HuH-7 (cell line): ENCODE data around the gene SDF4.

ENCODE experiments used
- DNase-seq: peaks from one replicate; pipeline ENCODE4 v3.0.0; 2011; ENCODE audit warnings: low spot score

SDF4 gene

GRCh38 chr1:1242461-1243265, 10.9 kb upstream of the SDF4 start:
- DNase-seq: no peak

GRCh38 chr1:1241588-1242219, 9.9 kb upstream of the SDF4 start:
- DNase-seq: no peak

GRCh38 chr1:1240822-1241587, 9.2 kb upstream of the SDF4 start:
- DNase-seq: no peak

- DNase-seq: peak; percentile 49
Measured at GRCh38 chr1:1240348-1240732, 8.5 kb upstream of the SDF4 start.

- no peak for DNase-seq
Measured at GRCh38 chr1:1239614-1240347, 8.0 kb upstream of the SDF4 start.

GRCh38 chr1:1239227-1239613, 7.4 kb upstream of the SDF4 start:
- DNase-seq: no peak

GRCh38 chr1:1238702-1239178, 6.9 kb upstream of the SDF4 start:
- peak; percentile 64 for DNase-seq

- DNase-seq: peak; percentile 84
Measured at GRCh38 chr1:1237874-1238701, 6.3 kb upstream of the SDF4 start.

- DNase-seq: peak; percentile 59
Measured at GRCh38 chr1:1236945-1237873, 5.4 kb upstream of the SDF4 start.

- DNase-seq: no peak
Measured at GRCh38 chr1:1236176-1236763, 4.5 kb upstream of the SDF4 start.

- DNase-seq: no peak
Measured at GRCh38 chr1:1235016-1235744, 3.4 kb upstream of the SDF4 start.

- no peak for DNase-seq
Measured at GRCh38 chr1:1234180-1234808, 2.5 kb upstream of the SDF4 start.

- DNase-seq: no peak
Measured at GRCh38 chr1:1233567-1233892, 1.7 kb upstream of the SDF4 start.

- DNase-seq: no peak
Measured at GRCh38 chr1:1232796-1233566, 1.2 kb upstream of the SDF4 start.

- no peak for DNase-seq
Measured at GRCh38 chr1:1232208-1232795, 501 bp upstream of the SDF4 start, which contains the start of gene B3GALT6. B3GALT6 (plus strand) TSS chr1:1232237; CDS start chr1:1232279, 42 bp downstream.

- DNase-seq: peak; percentile 93
Measured at GRCh38 chr1:1230656-1231399, 973 bp downstream of the SDF4 start.

- no peak for DNase-seq
Measured at GRCh38 chr1:1229770-1230169, 2.0 kb downstream of the SDF4 start.
